ENCODE data around the gene TMPRSS4. TPM values are rescaled to one million over a fixed set of nuclear protein-coding genes. Genes with fewer than 3 reads are reported as not detected.

TMPRSS4 gene
- total RNA-seq, 1 donor from 2014 or later: not detected

- Histone ChIP-seq H3K36me3 (no peaks in the 10 kb centered on the region), H3K4me3 (peak within 1 kb of the TSS; percentile 52 to 64), H3K9me3 (no peaks in the 10 kb centered on the region), H3K27ac (no peak within 1 kb of the TSS), H3K4me1 (peaks cover 3 to 8% of the 10 kb centered on the region in 2 donors), H3K27me3 (no peaks in the 10 kb centered on the region)
- no peak for DNase-seq (ENCODE audit: low spot score in 2 of 2)
- intact Hi-C loops (cut with DNase I): no loop called here
- TF ChIP-seq, protein P1, sequence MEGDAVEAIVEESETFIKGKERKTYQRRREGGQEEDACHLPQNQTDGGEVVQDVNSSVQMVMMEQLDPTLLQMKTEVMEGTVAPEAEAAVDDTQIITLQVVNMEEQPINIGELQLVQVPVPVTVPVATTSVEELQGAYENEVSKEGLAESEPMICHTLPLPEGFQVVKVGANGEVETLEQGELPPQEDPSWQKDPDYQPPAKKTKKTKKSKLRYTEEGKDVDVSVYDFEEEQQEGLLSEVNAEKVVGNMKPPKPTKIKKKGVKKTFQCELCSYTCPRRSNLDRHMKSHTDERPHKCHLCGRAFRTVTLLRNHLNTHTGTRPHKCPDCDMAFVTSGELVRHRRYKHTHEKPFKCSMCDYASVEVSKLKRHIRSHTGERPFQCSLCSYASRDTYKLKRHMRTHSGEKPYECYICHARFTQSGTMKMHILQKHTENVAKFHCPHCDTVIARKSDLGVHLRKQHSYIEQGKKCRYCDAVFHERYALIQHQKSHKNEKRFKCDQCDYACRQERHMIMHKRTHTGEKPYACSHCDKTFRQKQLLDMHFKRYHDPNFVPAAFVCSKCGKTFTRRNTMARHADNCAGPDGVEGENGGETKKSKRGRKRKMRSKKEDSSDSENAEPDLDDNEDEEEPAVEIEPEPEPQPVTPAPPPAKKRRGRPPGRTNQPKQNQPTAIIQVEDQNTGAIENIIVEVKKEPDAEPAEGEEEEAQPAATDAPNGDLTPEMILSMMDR (IDR thresholded peaks at IDR 0.05): no peak
Measured at GRCh38 chr11:118152552-118153471, 75.9 kb downstream of the TMPRSS4 start, which contains the start of gene SCN4B. SCN4B (minus strand) TSS chr11:118152823; CDS start chr11:118152673, 150 bp downstream.

DNA sequence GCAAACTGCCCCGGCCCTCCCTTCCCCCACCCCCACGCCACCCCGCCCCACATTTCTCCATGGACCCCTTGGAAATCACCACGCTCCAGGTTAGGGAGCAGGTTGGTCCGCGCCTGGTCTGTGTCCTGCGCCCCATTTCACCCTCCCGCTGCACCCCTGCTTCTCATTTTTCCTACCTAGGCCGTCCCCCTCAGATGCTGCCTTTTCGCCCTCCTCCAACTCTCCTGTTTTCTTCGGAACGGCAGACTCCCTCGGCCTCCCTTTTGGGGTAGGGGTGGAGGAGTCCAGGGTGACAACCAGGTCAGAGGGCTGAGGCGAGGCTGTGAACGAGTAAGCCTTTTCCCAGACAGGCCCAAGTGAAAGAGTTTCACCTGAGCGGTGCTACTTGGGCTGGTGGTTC lies 76.6 kb downstream of the TMPRSS4 start:
- H3K27ac ChIP-seq: no peak overlapping the region
- peak overlapping the region; percentile 52 to 64 for H3K4me3 ChIP-seq
- H3K27me3 ChIP-seq: no peaks in the 10 kb centered on the region
- H3K36me3 ChIP-seq: no peaks in the 10 kb centered on the region
- no peak for DNase-seq (ENCODE audit: low spot score in 2 of 2)
- intact Hi-C loops (cut with DNase I): no loop called here
- TF ChIP-seq, protein P1 (IDR thresholded peaks at IDR 0.05): no peak
- no peaks in the 10 kb centered on the region for H3K9me3 ChIP-seq
- peaks cover 3 to 8% of the 10 kb centered on the region in 2 donors for H3K4me1 ChIP-seq

GRCh38 chr11:118153976-118154375 lies 77.1 kb downstream of the TMPRSS4 start:
- TF ChIP-seq, protein P1 (IDR thresholded peaks at IDR 0.05): no peak
- intact Hi-C loops (cut with DNase I): no loop called here
- H3K27ac ChIP-seq: no peak overlapping the region
- peaks cover 3 to 8% of the 10 kb centered on the region in 2 donors for H3K4me1 ChIP-seq
- DNase-seq (ENCODE audit: low spot score in 2 of 2): no peak
- no peaks in the 10 kb centered on the region for H3K27me3 ChIP-seq
- H3K4me3 ChIP-seq: no peak overlapping the region
- no peaks in the 10 kb centered on the region for H3K36me3 ChIP-seq
- H3K9me3 ChIP-seq: no peaks in the 10 kb centered on the region

DNA sequence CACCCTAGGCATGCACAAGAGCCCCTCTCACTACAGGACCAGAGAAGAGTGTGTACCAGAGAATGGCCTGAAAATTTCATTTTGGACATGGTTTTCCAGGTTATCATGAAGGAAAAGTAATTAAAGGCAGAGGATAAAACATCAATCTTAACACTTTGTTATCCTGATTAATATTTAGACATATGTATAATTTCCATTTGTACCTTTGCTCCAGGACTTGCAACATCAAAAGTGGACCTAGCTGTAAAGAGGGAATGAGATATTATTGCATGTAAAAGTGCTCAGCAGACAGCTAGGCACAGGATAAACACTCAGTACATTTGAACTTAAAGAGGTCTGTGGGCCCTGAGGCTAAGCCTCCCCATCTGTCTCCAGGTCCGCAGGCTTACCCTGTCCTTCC lies 77.8 kb downstream of the TMPRSS4 start:
- no peaks in the 10 kb centered on the region for H3K27me3 ChIP-seq
- H3K27ac ChIP-seq: no peak overlapping the region
- TF ChIP-seq, protein P1 (IDR thresholded peaks at IDR 0.05): no peak
- H3K9me3 ChIP-seq: no peaks in the 10 kb centered on the region
- no peak overlapping the region for H3K4me3 ChIP-seq
- intact Hi-C loops (cut with DNase I): no loop called here
- DNase-seq (ENCODE audit: low spot score in 2 of 2): no peak
- H3K36me3 ChIP-seq: no peaks in the 10 kb centered on the region
- peaks cover 3 to 8% of the 10 kb centered on the region in 2 donors for H3K4me1 ChIP-seq

DNA sequence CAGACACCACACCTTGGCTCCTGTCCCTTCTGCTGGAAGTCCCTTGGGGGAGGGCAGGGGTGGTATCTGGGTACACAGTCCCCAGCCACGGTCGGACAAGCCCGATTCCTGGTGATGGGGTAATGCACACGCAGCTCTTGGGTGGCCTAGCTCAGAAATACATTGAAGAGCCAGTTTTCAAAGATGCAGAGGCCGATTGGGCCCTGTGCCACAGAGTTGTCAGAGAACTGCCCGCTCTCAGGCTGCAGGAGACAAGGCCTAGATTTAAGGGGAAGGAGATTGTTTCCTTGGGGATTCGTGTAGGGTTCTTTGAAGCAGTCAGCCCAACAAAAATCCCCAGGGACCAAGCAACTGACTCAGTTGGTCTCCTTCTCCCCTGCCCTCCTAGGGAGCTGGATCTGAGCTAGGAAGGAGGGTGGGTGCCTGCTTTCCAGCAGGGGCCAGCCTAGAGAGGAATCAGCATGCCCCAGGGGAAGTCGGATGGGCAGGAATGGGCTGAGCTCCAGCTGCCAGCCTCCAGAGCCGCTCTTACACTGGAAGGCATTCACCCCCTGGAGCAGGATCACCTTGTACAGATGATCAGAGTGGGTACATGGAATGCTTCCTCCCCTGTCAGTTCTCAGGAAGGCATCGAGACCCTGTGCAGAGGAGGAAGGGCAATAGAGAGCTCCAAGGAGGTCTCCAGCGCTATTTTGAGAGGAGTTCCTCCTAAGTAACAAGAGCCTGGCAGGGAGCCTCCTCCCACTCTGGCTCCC lies 79.1 kb downstream of the TMPRSS4 start:
- Histone ChIP-seq H3K4me3 (no peak overlapping the region), H3K27me3 (no peaks in the 10 kb centered on the region), H3K4me1 (peaks cover 3 to 8% of the 10 kb centered on the region in 2 donors), H3K27ac (no peak overlapping the region), H3K9me3 (no peaks in the 10 kb centered on the region), H3K36me3 (no peaks in the 10 kb centered on the region)
- no peak for DNase-seq (ENCODE audit: low spot score in 2 of 2)
- intact Hi-C loops (cut with DNase I): no loop called here
- TF ChIP-seq, protein P1 (IDR thresholded peaks at IDR 0.05): no peak

Measured in ascending aorta (tissue), 2 donors.